Motor neuron (in vitro differentiated cells): Measurements from ENCODE around the gene CEP164. TPM values are rescaled to one million over a fixed set of nuclear protein-coding genes. Genes with fewer than 3 reads are reported as not detected.
A peak's percentile ranks its signal among the peaks of the same experiment; 100 is the strongest.

Experiments
- ATAC-seq, 8 experiments: fragments of 200-7000 bp; cut with Tn5 transposase; replicated peaks in 6 of 8; 2 replicates each; pipeline ENCODE4 v1.8.0; 2021; ENCODE audit warnings: mild to moderate bottlenecking in 8 of 8, moderate library complexity in 8 of 8
- H3K27ac ChIP-seq, 2 donors: fragments of 250-450 bp; sonication (Bioruptor Pico); 2 replicates each; pipeline ENCODE4 v1.9.0; 2021; ENCODE audit warnings: antibody characterized with exemption in 2 of 2, mild to moderate bottlenecking in 2 of 2, moderate library complexity in 1 of 2
- H3K4me1 ChIP-seq, 2 donors: fragments of 250-450 bp; sonication (Bioruptor Pico); replicated peaks in 1 of 2; 2 replicates each; pipeline ENCODE4 v1.6.1; 2021; ENCODE audit warnings: antibody characterized with exemption in 2 of 2, mild to moderate bottlenecking in 2 of 2, moderate library complexity in 1 of 2
- H3K4me3 ChIP-seq, 5 donors: fragments of 250-450 bp; sonication (Bioruptor Pico); 2 replicates each; pipeline ENCODE4 v1.9.0; 2021; ENCODE audit warnings: antibody characterized with exemption in 5 of 5, mild to moderate bottlenecking in 5 of 5, moderate library complexity in 4 of 5
- WGBS, 10 experiments: fragments of 450-650 bp; shearing (Covaris generic); methylation state at CpG; one replicate each; pipeline ENCODE4 v1.0.0; 2022; 5-methylcytosine and 5-hydroxymethylcytosine counted together
- in situ Hi-C, 9 experiments: fragments of 400-800 bp; cut with MboI; loops; one replicate each; pipeline ENCODE4 v1.15.0; 2021; ENCODE audit warnings: low sequenced_read_pairs in 9 of 9, low pct_unique_long_range_greater_than_20kb in 2 of 9; ENCODE audit not compliant: unreplicated experiment in 9 of 9
- total RNA-seq, 8 experiments: library from RNA; unstranded; fragments of 300-600 nt; gene quantifications; 2 replicates each; pipeline versions ENCODE4 v1.2.3 to v1.2.4, GENCODE V29; 2022

Gene CEP164
- total RNA-seq, 8 experiments from 2014 or later, result 13.3 to 118 (median 25.7) TPM

GRCh38 chr11:117423046-117423575, 95.5 kb downstream of the CEP164 start:
- no peak for ATAC-seq
- in situ Hi-C loops, result loop anchor here in 2 of 9 experiments (10.0 kb wide), 2 partner anchors 382 to 532 kb away; no protein-coding TSS in a partner anchor
- no peak overlapping the region for H3K4me3 ChIP-seq
- 71 to 93% (median 81%) methylated on average over 3 to 7 of the region's 14 CpGs; no CpG with 5 or more reads in 3 of the 10 experiments for WGBS, 10 experiments
- no peak overlapping the region for H3K27ac ChIP-seq
- peaks cover 21 to 23% of the 10 kb centered on the region in 2 donors for H3K4me1 ChIP-seq

- peak in 2 of 8 experiments; percentile 22 to 46 for ATAC-seq
- in situ Hi-C loops, result loop anchor here (10.0 to 25.0 kb wide), 6 partner anchors 188 to 638 kb away; partner anchors contain the start of genes FXYD2 (in 6 of the 9) and TMPRSS13 (in 2 of the 9)
- no peak overlapping the region for H3K27ac ChIP-seq
- no peak overlapping the region for H3K4me3 ChIP-seq
- peaks cover 22 to 24% of the 10 kb centered on the region in 2 donors for H3K4me1 ChIP-seq
- 10 to 80% (median 52%) methylated on average over 1 to 4 of the region's 4 CpGs; no CpG with 5 or more reads in 4 of the 10 experiments for WGBS, 10 experiments
Observed at GRCh38 chr11:117424781-117425180, 97.1 kb downstream of the CEP164 start.

GRCh38 chr11:117425679-117426296, 98.1 kb downstream of the CEP164 start:
- peak in 1 of 8 experiments; percentile 12 for ATAC-seq
- Histone ChIP-seq H3K4me1 (peaks cover 26 to 28% of the 10 kb centered on the region in 2 donors), H3K27ac (no peak overlapping the region), H3K4me3 (no peak overlapping the region)
- in situ Hi-C loops, result loop anchor here (10.0 to 25.0 kb wide), 6 partner anchors 187 to 637 kb away; partner anchors contain the start of genes FXYD2 (in 6 of the 9) and TMPRSS13 (in 2 of the 9)
- 7 to 66% (median 33%) methylated on average over 1 to 11 of the region's 13 CpGs; no CpG with 5 or more reads in 2 of the 10 experiments for WGBS, 10 experiments

- H3K4me3 ChIP-seq, result no peak overlapping the region
- no peak overlapping the region for H3K27ac ChIP-seq
- H3K4me1 ChIP-seq, result peaks cover 26 to 28% of the 10 kb centered on the region in 2 donors
- ATAC-seq, result peak; percentile 63 to 91 (median 77)
- 0 to 20% (median 0%) methylated on average over 1 to 11 of the region's 17 CpGs; no CpG with 5 or more reads in 5 of the 10 experiments for WGBS, 10 experiments
- in situ Hi-C loops, result loop anchor here (10.0 to 25.0 kb wide), 6 partner anchors 186 to 636 kb away; partner anchors contain the start of genes FXYD2 (in 6 of the 9) and TMPRSS13 (in 2 of the 9)
Observed at GRCh38 chr11:117426297-117426685, 98.6 kb downstream of the CEP164 start.

- ATAC-seq, result no peak
- peaks cover 26 to 28% of the 10 kb centered on the region in 2 donors for H3K4me1 ChIP-seq
- 0 to 93% (median 86%) methylated on average over 2 to 6 of the region's 7 CpGs; no CpG with 5 or more reads in 2 of the 10 experiments for WGBS, 10 experiments
- in situ Hi-C loops, result loop anchor here (10.0 to 25.0 kb wide), 6 partner anchors 185 to 635 kb away; partner anchors contain the start of genes FXYD2 (in 6 of the 9) and TMPRSS13 (in 2 of the 9)
- no peak overlapping the region for H3K27ac ChIP-seq
- H3K4me3 ChIP-seq, result no peak overlapping the region
Observed at GRCh38 chr11:117426941-117427340, 99.3 kb downstream of the CEP164 start.

- in situ Hi-C loops, result loop anchor here (10.0 to 25.0 kb wide), 6 partner anchors 185 to 635 kb away; partner anchors contain the start of genes FXYD2 (in 6 of the 9) and TMPRSS13 (in 2 of the 9)
- no peak overlapping the region for H3K27ac ChIP-seq
- WGBS, 10 experiments, result 49 to 100% (median 77%) methylated on average over 1 to 10 of the region's 11 CpGs; no CpG with 5 or more reads in 3 of the 10 experiments
- H3K4me3 ChIP-seq, result no peak overlapping the region
- ATAC-seq, result no peak
- peaks cover 26 to 28% of the 10 kb centered on the region in 2 donors for H3K4me1 ChIP-seq
Observed at GRCh38 chr11:117427356-117427874, 99.8 kb downstream of the CEP164 start.

GRCh38 chr11:117428186-117428855, 100.7 kb downstream of the CEP164 start:
- H3K27ac ChIP-seq, result no peak overlapping the region
- no peak overlapping the region for H3K4me3 ChIP-seq
- peaks cover 26 to 28% of the 10 kb centered on the region in 2 donors for H3K4me1 ChIP-seq
- ATAC-seq, result no peak
- WGBS, 10 experiments, result 20 to 67% (median 60%) methylated on average over 1 to 2 of the region's 32 CpGs; no CpG with 5 or more reads in 3 of the 10 experiments
- in situ Hi-C loops, result loop anchor here (10.0 to 25.0 kb wide), 6 partner anchors 184 to 634 kb away; partner anchors contain the start of genes FXYD2 (in 6 of the 9) and TMPRSS13 (in 2 of the 9)

- WGBS, 10 experiments, result 0 to 100% (median 81%) methylated on average over 1 to 5 of the region's 7 CpGs; no CpG with 5 or more reads in 2 of the 10 experiments
- Histone ChIP-seq H3K4me1 (peaks cover 26% of the 10 kb centered on the region in 2 donors), H3K4me3 (no peak overlapping the region), H3K27ac (no peak overlapping the region)
- ATAC-seq, result no peak
- in situ Hi-C loops, result loop anchor here (10.0 to 25.0 kb wide), 6 partner anchors 183 to 633 kb away; partner anchors contain the start of genes FXYD2 (in 6 of the 9) and TMPRSS13 (in 2 of the 9)
Observed at GRCh38 chr11:117428856-117429229, 101.2 kb downstream of the CEP164 start.

- in situ Hi-C loops, result loop anchor here (25.0 kb wide), 4 partner anchors 182 to 632 kb away; partner anchors contain the start of genes FXYD2 (in 6 of the 9) and TMPRSS13 (in 2 of the 9)
Observed at GRCh38 chr11:117430293-117430955, 102.8 kb downstream of the CEP164 start.

GRCh38 chr11:117431436-117431835, 103.8 kb downstream of the CEP164 start:
- peaks cover 20 to 22% of the 10 kb centered on the region in 2 donors for H3K4me1 ChIP-seq
- no peak for ATAC-seq
- in situ Hi-C loops, result loop anchor here (25.0 kb wide), 4 partner anchors 181 to 631 kb away; partner anchors contain the start of genes FXYD2 (in 6 of the 9) and TMPRSS13 (in 2 of the 9)
- no peak overlapping the region for H3K27ac ChIP-seq
- WGBS, 10 experiments, result 20 to 100% (median 92%) methylated on average over 1 to 5 of the region's 7 CpGs; no CpG with 5 or more reads in 7 of the 10 experiments
- no peak overlapping the region for H3K4me3 ChIP-seq

More at GRCh38 chr11:117430293-117430955, 102.8 kb downstream of the CEP164 start:
- no peak overlapping the region for H3K4me3 ChIP-seq
- H3K4me1 ChIP-seq, result peaks cover 24 to 26% of the 10 kb centered on the region in 2 donors
- 47 to 100% (median 67%) methylated on average over 1 to 12 of the region's 15 CpGs; no CpG with 5 or more reads in 5 of the 10 experiments for WGBS, 10 experiments
- no peak overlapping the region for H3K27ac ChIP-seq
- no peak for ATAC-seq

- Histone ChIP-seq H3K27ac (no peak overlapping the region), H3K4me1 (peaks cover 10 to 11% of the 10 kb centered on the region in 2 donors), H3K4me3 (no peak overlapping the region)
- in situ Hi-C loops, result loop anchor here (25.0 kb wide), 4 partner anchors 179 to 629 kb away; partner anchors contain the start of genes FXYD2 (in 6 of the 9) and TMPRSS13 (in 2 of the 9)
- no peak for ATAC-seq
Observed at GRCh38 chr11:117433717-117434116, 106.1 kb downstream of the CEP164 start.
